GM10266 (cell line): ENCODE data around the gene SLC44A1.
A peak's percentile ranks its signal among the peaks of the same experiment; 100 is the strongest.

ENCODE experiments used
- DNase-seq: peaks from one replicate; pipeline ENCODE4 v3.0.0; 2012; ENCODE audit errors: extremely low spot score
- CTCF ChIP-seq: IDR thresholded peaks from 2 replicates; pipeline ENCODE4 v1.5.1; 2012; ENCODE audit warnings: mild to moderate bottlenecking, low read depth; ENCODE audit not compliant: control insufficient read depth, insufficient read depth; ENCODE audit errors: missing control alignments

Gene SLC44A1

GRCh38 chr9:105416840-105417239 is 172.4 kb downstream of the SLC44A1 start:
- TF ChIP-seq CTCF = no peak
- DNase-seq = peak; percentile 23

GRCh38 chr9:105418588-105419500 is 174.4 kb downstream of the SLC44A1 start:
- no peak for TF ChIP-seq CTCF
- DNase-seq = no peak

GRCh38 chr9:105419816-105420597 is 175.6 kb downstream of the SLC44A1 start:
- TF ChIP-seq CTCF = no peak
- DNase-seq = no peak

- TF ChIP-seq CTCF = no peak
Measured at GRCh38 chr9:105421154-105421553, 176.7 kb downstream of the SLC44A1 start.

GRCh38 chr9:105421864-105422263 is 177.4 kb downstream of the SLC44A1 start:
- DNase-seq = no peak
- no peak for TF ChIP-seq CTCF

More at GRCh38 chr9:105421154-105421553, 176.7 kb downstream of the SLC44A1 start:
- no peak for DNase-seq

- peak; percentile 34 for DNase-seq
- peak; percentile 52 for TF ChIP-seq CTCF
Measured at GRCh38 chr9:105425816-105426433, 181.5 kb downstream of the SLC44A1 start.
